GM23248 (cell line): Measurements from ENCODE around the gene SSPN. TPM values are rescaled to one million over a fixed set of nuclear protein-coding genes. Genes with fewer than 3 reads are reported as not detected.

ENCODE experiments used
- DNase-seq: peaks from one replicate; pipeline ENCODE4 v3.0.0-alpha.2; 2015
- H2AFZ ChIP-seq: fragments of 200-600 bp; sonication (generic); 2 replicates; pipeline ENCODE4 v1.6.1; 2016; ENCODE audit warnings: antibody characterized with exemption
- H3F3A ChIP-seq: fragments of 200-600 bp; sonication (generic); 2 replicates; pipeline ENCODE4 v1.6.1; 2016; ENCODE audit warnings: mild to moderate bottlenecking, antibody characterized with exemption, mixed run types; ENCODE audit not compliant: insufficient read depth
- H3K27ac ChIP-seq: fragments of 200-600 bp; sonication (generic); 2 replicates; pipeline ENCODE4 v1.5.1; 2016; ENCODE audit warnings: mild to moderate bottlenecking
- H3K27me3 ChIP-seq: fragments of 200-600 bp; sonication (generic); replicated peaks from 2 replicates; pipeline ENCODE4 v1.6.1; 2016; ENCODE audit warnings: mild to moderate bottlenecking; ENCODE audit not compliant: insufficient read depth
- H3K36me3 ChIP-seq: fragments of 200-600 bp; sonication (generic); 2 replicates; pipeline ENCODE4 v1.6.1; 2016; ENCODE audit warnings: low read depth, mild to moderate bottlenecking
- H3K4me1 ChIP-seq: fragments of 200-600 bp; sonication (generic); 2 replicates; pipeline ENCODE4 v1.6.1; 2016; ENCODE audit warnings: mild to moderate bottlenecking; ENCODE audit not compliant: insufficient read depth
- H3K4me2 ChIP-seq: fragments of 200-600 bp; sonication (generic); one replicate; pipeline ENCODE4 v1.6.1; 2016; ENCODE audit warnings: mild to moderate bottlenecking; ENCODE audit not compliant: unreplicated experiment
- H3K4me3 ChIP-seq: fragments of 200-600 bp; sonication (generic); 2 replicates; pipeline ENCODE4 v1.5.1; 2016; ENCODE audit warnings: mild to moderate bottlenecking
- H3K79me2 ChIP-seq: fragments of 200-600 bp; sonication (generic); 2 replicates; pipeline ENCODE4 v1.6.1; 2016; ENCODE audit warnings: mild to moderate bottlenecking; ENCODE audit not compliant: insufficient read depth
- H3K9ac ChIP-seq: fragments of 200-600 bp; sonication (generic); 2 replicates; pipeline ENCODE4 v1.6.1; 2016; ENCODE audit warnings: mild to moderate bottlenecking
- H3K9me2 ChIP-seq: fragments of 200-600 bp; sonication (generic); 2 replicates; pipeline ENCODE4 v1.6.1; 2016; ENCODE audit warnings: mixed run types, mild to moderate bottlenecking, moderate library complexity; ENCODE audit not compliant: insufficient read depth
- H3K9me3 ChIP-seq: fragments of 200-600 bp; sonication (generic); one replicate; pipeline ENCODE4 v1.6.1; 2017; ENCODE audit warnings: low read depth
- H4K20me1 ChIP-seq: fragments of 200-600 bp; sonication (generic); 2 replicates; pipeline ENCODE4 v1.6.0; 2016; ENCODE audit not compliant: insufficient read depth
- EZH2 ChIP-seq: fragments of 200-600 bp; sonication (generic); IDR thresholded peaks from 2 replicates; pipeline ENCODE4 v1.6.1; 2018; ENCODE audit warnings: antibody characterized with exemption, mild to moderate bottlenecking; ENCODE audit not compliant: insufficient read depth, poor library complexity, severe bottlenecking
- EZH2phosphoT487 ChIP-seq: fragments of 200-600 bp; sonication (generic); IDR thresholded peaks from 2 replicates; pipeline ENCODE4 v1.6.1; 2018; ENCODE audit warnings: antibody characterized with exemption, moderate library complexity, mild to moderate bottlenecking, low read depth; ENCODE audit not compliant: insufficient read depth
- WGBS, 2 experiments: methylation state at CpG; one replicate each; pipeline ENCODE4 v1.1.6; 2015 to 2017; ENCODE audit warnings: low lambda C conversion rate in 2 of 2, low coverage in 1 of 2; ENCODE audit errors: missing lambda C conversion rate in 2 of 2; 5-methylcytosine and 5-hydroxymethylcytosine counted together
- in situ Hi-C: fragments of 300-500 bp; cut with MboI; formaldehyde crosslinking; loops from 2 replicates; pipeline ENCODE4 v1.15.0; 2020
- polyA plus RNA-seq: library from polyadenylated mRNA; unstranded; fragments of >200 nt; fragmentation: Nextera tagmentation; extraction: Ambion mirVana; gene quantifications from 2 replicates; pipeline ENCODE4 v1.2.1, GENCODE V29; 2016
- total RNA-seq: library from RNA; depleted of rRNA; stranded (reverse); fragments of >200 nt; shearing (Covaris generic); gene quantifications from 2 replicates; pipeline ENCODE4 v1.2.3, GENCODE V29; 2014

The SSPN gene
- total and polyA plus RNA-seq, 2 experiments from 2014 or later = 12.5 to 22.0 TPM

DNA sequence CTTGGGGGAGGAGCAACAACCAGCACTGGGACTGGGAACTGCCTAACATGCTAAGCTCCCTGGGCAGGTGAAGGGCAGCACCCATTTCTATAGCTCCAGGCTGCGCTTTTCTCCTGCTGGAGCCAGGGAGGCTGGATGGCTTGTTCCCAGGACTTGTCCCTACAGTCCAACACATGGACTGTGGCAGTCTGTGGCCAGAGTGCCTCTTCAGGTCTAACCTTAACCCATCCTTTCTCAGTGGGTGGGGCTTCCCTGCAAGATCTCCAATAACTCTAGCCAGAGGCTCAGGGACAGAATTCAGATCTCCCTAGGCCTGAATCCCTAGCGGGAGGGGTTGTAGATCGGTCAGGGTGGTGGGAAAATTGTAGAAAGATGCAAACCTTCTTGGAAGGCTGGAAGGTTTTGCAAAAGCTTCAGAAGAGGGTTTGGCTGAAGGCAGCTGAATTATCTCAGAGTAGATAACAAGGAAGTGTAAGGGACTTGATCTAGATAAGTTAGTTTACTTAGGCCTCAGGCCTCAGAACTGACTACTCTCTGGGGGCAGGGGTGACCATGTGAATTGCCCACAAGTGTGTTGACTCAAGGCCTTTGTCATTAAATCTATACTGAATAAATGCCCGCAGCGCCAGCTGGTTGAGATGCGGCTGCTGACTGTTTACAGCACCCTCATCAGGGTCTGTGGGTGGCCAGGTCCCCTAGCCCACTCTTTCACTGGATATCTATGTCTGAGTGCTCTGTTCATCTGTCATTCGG lies 60.7 kb downstream of the SSPN start:
- Histone ChIP-seq H3K9me3 (no peaks in the 10 kb centered on the region), H4K20me1 (no peaks in the 10 kb centered on the region), H3K9ac (no peak overlapping the region), H3K4me2 (no peak overlapping the region), H2AFZ (no peak overlapping the region), H3K9me2 (no peaks in the 10 kb centered on the region), H3K4me1 (peaks cover 5% of the 10 kb centered on the region; the same call in 1 of the 2 replicates), H3F3A (no peaks in the 10 kb centered on the region), H3K27ac (no peak overlapping the region), H3K79me2 (no peaks in the 10 kb centered on the region), H3K36me3 (no peaks in the 10 kb centered on the region), H3K27me3 (no peaks in the 10 kb centered on the region), H3K4me3 (no peak overlapping the region)
- no peak for DNase-seq
- WGBS, 2 experiments = 80% methylated on average over 7 of the region's 7 CpGs
- in situ Hi-C loops = no loop called here
- TF ChIP-seq EZH2phosphoT487 (no peak), EZH2 (no peak)

GRCh38 chr12:26264215-26264838 lies 69.0 kb downstream of the SSPN start:
- DNase-seq = peak; percentile 10
- H3K4me2 ChIP-seq = no peak overlapping the region
- H3K79me2 ChIP-seq = no peaks in the 10 kb centered on the region
- H3K9me3 ChIP-seq = no peaks in the 10 kb centered on the region
- H3K4me3 ChIP-seq = no peak overlapping the region
- H3K4me1 ChIP-seq = no peaks in the 10 kb centered on the region
- no peaks in the 10 kb centered on the region for H3K27me3 ChIP-seq
- TF ChIP-seq EZH2phosphoT487 = no peak
- no peak overlapping the region for H3K27ac ChIP-seq
- H3F3A ChIP-seq = no peaks in the 10 kb centered on the region
- H3K9ac ChIP-seq = no peak overlapping the region
- 85 to 91% methylated on average over 2 of the region's 2 CpGs for WGBS, 2 experiments
- H4K20me1 ChIP-seq = no peaks in the 10 kb centered on the region
- no peaks in the 10 kb centered on the region for H3K9me2 ChIP-seq
- in situ Hi-C loops = no loop called here
- H3K36me3 ChIP-seq = no peaks in the 10 kb centered on the region
- no peak overlapping the region for H2AFZ ChIP-seq

GRCh38 chr12:26265606-26266005 lies 70.2 kb downstream of the SSPN start:
- Histone ChIP-seq H3K36me3 (no peaks in the 10 kb centered on the region), H3K9me2 (no peaks in the 10 kb centered on the region), H2AFZ (no peak overlapping the region), H3K9me3 (no peaks in the 10 kb centered on the region), H3K27ac (no peak overlapping the region), H3F3A (no peaks in the 10 kb centered on the region), H3K4me1 (no peaks in the 10 kb centered on the region), H3K4me3 (no peak overlapping the region), H3K4me2 (no peak overlapping the region), H3K27me3 (no peaks in the 10 kb centered on the region), H3K79me2 (no peaks in the 10 kb centered on the region), H3K9ac (no peak overlapping the region), H4K20me1 (no peaks in the 10 kb centered on the region)
- DNase-seq = no peak
- in situ Hi-C loops = no loop called here
- TF ChIP-seq EZH2phosphoT487 (no peak), EZH2 (no peak)

DNA sequence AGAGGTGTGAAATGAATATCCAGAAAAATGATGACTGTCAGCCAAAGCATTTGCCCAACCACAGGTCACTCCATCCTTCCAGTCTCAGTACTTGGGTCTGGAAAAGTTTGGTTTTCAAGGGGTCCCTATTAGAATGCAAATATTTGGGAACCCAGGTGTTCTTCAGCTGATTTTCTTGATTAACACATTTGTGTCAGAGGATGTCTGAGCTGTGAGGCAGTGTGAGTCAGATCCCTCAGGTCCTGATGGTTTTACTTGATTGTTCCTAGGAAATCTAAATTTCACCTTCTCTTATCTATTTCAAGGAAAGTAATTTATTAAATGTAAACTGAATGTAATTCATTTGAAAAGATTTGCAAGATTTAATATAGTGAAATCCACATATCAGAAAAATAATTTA lies 71.5 kb downstream of the SSPN start:
- in situ Hi-C loops = no loop called here
- Histone ChIP-seq H3K79me2 (no peaks in the 10 kb centered on the region), H3K4me1 (peaks cover 11% of the 10 kb centered on the region), H3K4me2 (no peak overlapping the region), H3K27ac (no peak overlapping the region), H3K9ac (no peak overlapping the region), H4K20me1 (no peaks in the 10 kb centered on the region), H3K4me3 (no peak overlapping the region), H3K27me3 (no peaks in the 10 kb centered on the region), H2AFZ (no peak overlapping the region), H3K36me3 (no peaks in the 10 kb centered on the region), H3K9me2 (no peaks in the 10 kb centered on the region), H3K9me3 (no peaks in the 10 kb centered on the region), H3F3A (no peaks in the 10 kb centered on the region)
- TF ChIP-seq EZH2 (no peak), EZH2phosphoT487 (no peak)
- no peak for DNase-seq
